GM13976 (cell line): ENCODE results near the gene ZMYM4.
"Not testable (repeated sequence)": the region's sequence is repeated elsewhere in the genome, so short reads cannot be mapped to it uniquely, and the experiment has no call there.

Experiments
- DNase-seq: peaks from one replicate; pipeline ENCODE4 v3.0.0; 2012; ENCODE audit warnings: low spot score
- CTCF ChIP-seq: IDR thresholded peaks from 2 replicates; pipeline ENCODE4 v1.5.1; 2012; ENCODE audit warnings: borderline replicate concordance, mild to moderate bottlenecking; ENCODE audit not compliant: insufficient read depth; ENCODE audit errors: extremely low read depth, missing control alignments, control extremely low read depth
- in situ Hi-C: fragments of 300-500 bp; cut with MboI; formaldehyde crosslinking; loops from one replicate; pipeline ENCODE4 v1.12.0; 2022; ENCODE audit warnings: low sequenced_read_pairs, mixed read lengths, inconsistent platforms; ENCODE audit not compliant: unreplicated experiment

The ZMYM4 gene

GRCh38 chr1:35367914-35368313, 99.4 kb downstream of the ZMYM4 start:
- in situ Hi-C loops, result no loop called here
- DNase-seq, result no peak
- TF ChIP-seq CTCF, result no peak

DNA sequence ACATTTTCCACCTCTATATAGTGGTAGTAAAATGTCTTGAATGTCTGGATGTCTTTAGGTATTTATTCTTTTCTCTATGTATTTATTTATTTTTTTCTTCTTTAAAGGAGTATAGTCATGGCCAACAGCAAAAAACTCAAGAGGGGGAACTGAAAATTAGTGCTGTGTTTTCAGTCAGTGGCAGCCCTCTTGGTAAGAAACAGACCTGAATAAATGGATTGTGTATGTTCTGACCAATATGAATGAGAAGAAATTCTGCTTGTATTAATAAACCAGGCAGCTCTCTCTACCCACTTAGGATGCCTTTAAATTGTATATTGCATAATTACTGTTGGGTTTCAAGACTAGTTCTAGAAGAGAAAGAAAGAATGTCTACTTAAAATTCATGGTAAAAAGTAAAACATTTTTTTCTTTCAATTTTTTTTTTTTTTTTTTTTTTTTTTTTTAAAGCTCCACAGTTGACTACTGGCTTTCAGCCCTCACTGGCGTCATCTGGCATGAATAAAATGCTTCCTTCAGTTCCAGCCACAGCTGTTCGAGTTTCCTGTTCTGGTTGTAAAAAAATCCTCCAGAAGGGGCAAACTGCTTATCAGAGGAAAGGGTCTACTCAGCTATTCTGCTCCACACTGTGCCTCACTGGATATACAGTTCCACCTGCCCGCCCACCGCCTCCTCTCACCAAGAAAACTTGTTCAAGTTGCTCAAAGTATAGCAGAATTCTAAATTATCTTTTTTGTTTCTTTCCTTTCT, 101.6 kb downstream of the ZMYM4 start:
- in situ Hi-C loops, result no loop called here
- no peak for TF ChIP-seq CTCF
- peak; percentile 21 for DNase-seq

DNA sequence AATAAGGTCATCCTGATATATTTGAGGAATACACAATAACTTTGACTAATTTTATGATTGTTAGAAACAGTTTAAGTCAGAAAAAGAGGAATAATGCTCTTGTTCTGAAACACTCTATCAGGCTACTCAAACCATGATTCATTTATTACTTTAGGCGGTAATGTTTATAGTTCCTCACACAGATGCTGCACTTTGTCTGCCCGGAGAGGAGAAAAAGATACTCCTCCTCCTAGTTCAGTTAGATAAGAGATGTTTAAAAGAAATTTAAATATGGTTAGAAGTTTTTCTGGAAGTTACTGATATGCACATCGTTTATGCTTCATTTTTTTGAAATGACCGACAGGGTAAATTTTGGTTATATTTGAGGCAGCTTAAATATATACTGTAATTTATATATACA, 103.0 kb downstream of the ZMYM4 start:
- no peak for TF ChIP-seq CTCF
- in situ Hi-C loops, result no loop called here
- no peak for DNase-seq

DNA sequence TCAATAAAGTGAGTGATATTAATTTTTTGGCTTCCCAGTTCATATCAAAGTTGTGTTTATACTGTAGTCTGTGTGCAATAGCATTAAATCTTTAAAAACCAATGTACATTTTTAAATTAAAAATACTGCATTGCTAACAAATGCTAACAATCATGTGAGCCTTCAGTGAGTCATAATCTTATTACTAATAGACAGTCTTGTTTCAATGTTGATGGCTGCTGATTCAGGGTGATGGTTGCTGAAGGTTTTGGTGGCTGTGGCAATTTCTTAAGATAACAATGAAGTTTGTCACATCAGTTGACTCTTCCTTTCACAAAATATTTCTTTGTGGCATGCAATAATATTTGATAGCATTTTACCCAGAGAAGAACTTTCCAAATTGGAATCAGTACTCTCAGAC, 109.0 kb downstream of the ZMYM4 start:
- TF ChIP-seq CTCF, result no peak
- no peak for DNase-seq
- in situ Hi-C loops, result no loop called here

- no peak for DNase-seq
- in situ Hi-C loops, result no loop called here
- no peak for TF ChIP-seq CTCF
These were observed 111.0 kb downstream of the ZMYM4 start for GRCh38 chr1:35379317-35380000.

DNA sequence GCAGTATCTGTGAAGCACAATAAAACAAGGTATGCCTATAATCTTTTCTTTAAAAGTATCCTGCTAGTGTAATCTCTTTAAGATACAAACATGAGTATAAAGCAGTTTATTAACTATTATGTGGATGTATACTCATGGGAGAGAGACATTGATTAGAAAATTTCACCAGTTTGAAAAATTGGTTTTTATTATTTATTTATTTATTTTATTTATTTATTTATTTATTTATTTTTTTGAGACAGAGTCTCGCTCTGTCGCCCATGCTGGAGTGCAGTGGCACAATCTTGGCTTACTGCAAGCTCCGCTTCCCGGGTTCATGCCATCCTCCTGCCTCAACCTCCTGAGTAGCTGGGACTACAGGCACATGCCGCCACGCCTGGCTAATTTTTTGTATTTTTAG, 111.6 kb downstream of the ZMYM4 start:
- DNase-seq, in situ Hi-C loops: not testable (repeated sequence)

DNA sequence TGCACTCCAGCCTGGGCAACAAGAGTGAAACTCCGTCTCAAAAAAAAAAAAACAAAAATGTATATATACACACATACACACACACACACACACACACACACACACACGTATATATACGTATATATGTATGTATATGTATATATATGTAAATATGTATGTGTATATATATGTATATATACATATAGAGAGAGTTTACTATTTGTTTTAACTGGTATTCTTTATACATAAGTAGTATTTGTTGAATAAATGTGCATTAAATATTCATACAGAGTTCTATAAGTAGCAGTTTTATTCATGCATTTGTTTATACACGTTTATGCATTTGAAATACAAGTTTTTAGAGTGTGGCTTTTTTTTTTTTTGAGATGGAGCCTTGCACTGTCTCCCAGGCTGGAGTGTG, 113.6 kb downstream of the ZMYM4 start:
- no peak for TF ChIP-seq CTCF
- in situ Hi-C loops, result no loop called here

More for the DNA sequence above, 113.6 kb downstream of the ZMYM4 start:
- DNase-seq, result no peak
